Gastroesophageal sphincter (tissue), 3 donors: ENCODE results near the gene NRBP1.

Experiments
- CTCF ChIP-seq, 4 experiments: fragments of 200-600 bp in 2 of 4; fragments of 450-650 bp in 2 of 4; sonication (generic) in 1 of 4; IDR thresholded peaks; one replicate each; pipeline ENCODE4 v1.5.1; 2017 to 2019; ENCODE audit warnings: antibody characterized with exemption in 4 of 4, mild to moderate bottlenecking in 2 of 4, moderate library complexity in 2 of 4
- EP300 ChIP-seq: sonication (generic); formaldehyde crosslinking; IDR thresholded peaks from one replicate; pipeline ENCODE4 v1.6.1; 2017; ENCODE audit warnings: antibody characterized with exemption, mild to moderate bottlenecking
- POLR2A ChIP-seq, 2 donors: fragments of 450-650 bp; IDR thresholded peaks; one replicate each; pipeline ENCODE4 v1.6.1; 2017; ENCODE audit warnings: antibody characterized with exemption in 2 of 2, mild to moderate bottlenecking in 2 of 2, moderate library complexity in 1 of 2
- POLR2AphosphoS5 ChIP-seq: sonication (generic); formaldehyde crosslinking; IDR thresholded peaks from one replicate; pipeline ENCODE4 v1.6.1; 2017; ENCODE audit warnings: antibody characterized with exemption

GRCh38 chr2:27422958-27423357, 5.5 kb upstream of the NRBP1 start:
- no peak for TF ChIP-seq CTCF (IDR thresholded peaks at IDR 0.05)
- TF ChIP-seq POLR2AphosphoS5, result no peak
- TF ChIP-seq EP300, result no peak
- TF ChIP-seq POLR2A (IDR thresholded peaks at IDR 0.05), result no peak
